IMR-90 (cell line): Measurements from ENCODE around the gene PEX11G. TPM values are rescaled to one million over a fixed set of nuclear protein-coding genes. Genes with fewer than 3 reads are reported as not detected.

Experiments used
- ATAC-seq: fragments of 200-7000 bp; cut with Tn5 transposase; 2 replicates; pipeline ENCODE4 v1.9.1; 2020; ENCODE audit warnings: low read depth, mild to moderate bottlenecking, moderate library complexity
- BruUV-seq: library from RNA; stranded (reverse); fragments of 400-500 nt; replicated peaks from 2 replicates; lab custom pipeline; 2021; lab: Mats Ljungman, UMichigan
- CTCF ChIA-PET: fragments of 300-600 bp; formaldehyde crosslinking; extraction: SDS; loops from one replicate; lab custom pipeline; 2021; ENCODE audit warnings: antibody characterized with exemption; lab: Yijun Ruan, JAX
- POLR2A ChIA-PET: fragments of 300-600 bp; sonication (Branson Sonifier 250); formaldehyde crosslinking; loops from one replicate; lab custom pipeline; 2022; ENCODE audit warnings: antibody characterized with exemption; ENCODE audit not compliant: unreplicated experiment; lab: Charles Lee
- DNase-seq: peaks from one replicate; pipeline ENCODE4 v3.0.0; 2013
- H2AFZ ChIP-seq: replicated peaks from 2 replicates; pipeline ENCODE3; 2013; ENCODE audit warnings: low read length, mild to moderate bottlenecking; ENCODE audit not compliant: poor library complexity
- H2AK5ac ChIP-seq: 2 replicates; pipeline ENCODE4 v1.6.1; 2013; ENCODE audit warnings: low read depth, low read length, inconsistent platforms
- H2AK9ac ChIP-seq: replicated peaks from 2 replicates; pipeline ENCODE3; 2013; ENCODE audit warnings: mild to moderate bottlenecking, low read depth, low read length, moderate library complexity; ENCODE audit not compliant: poor library complexity
- H2BK120ac ChIP-seq: 2 replicates; pipeline ENCODE4 v1.6.1; 2013; ENCODE audit warnings: low read depth, low read length, inconsistent platforms
- H2BK15ac ChIP-seq: 3 replicates; pipeline ENCODE4 v1.6.1; 2013; ENCODE audit warnings: low read depth, low read length, inconsistent platforms
- H2BK20ac ChIP-seq: 2 replicates; pipeline ENCODE4 v1.6.1; 2013; ENCODE audit warnings: low read depth, mild to moderate bottlenecking, inconsistent platforms, low read length, moderate library complexity
- H2BK5ac ChIP-seq: 2 replicates; pipeline ENCODE4 v1.6.1; 2013; ENCODE audit warnings: mild to moderate bottlenecking, low read depth, low read length, inconsistent platforms; ENCODE audit not compliant: poor library complexity, severe bottlenecking
- H3K14ac ChIP-seq: replicated peaks from 2 replicates; pipeline ENCODE4 v1.6.1; 2013; ENCODE audit warnings: low read depth, low read length, inconsistent platforms
- H3K18ac ChIP-seq: 2 replicates; pipeline ENCODE4 v1.6.1; 2013; ENCODE audit warnings: low read depth, low read length, control low read depth
- H3K23ac ChIP-seq: 2 replicates; pipeline ENCODE4 v1.6.1; 2013; ENCODE audit warnings: low read depth, low read length, inconsistent platforms
- H3K27ac ChIP-seq: 2 replicates; pipeline ENCODE4 v1.5.1; 2013; ENCODE audit warnings: mild to moderate bottlenecking, control low read depth, low read length; ENCODE audit not compliant: insufficient read depth
- H3K27me3 ChIP-seq: 2 replicates; pipeline ENCODE4 v1.6.1; 2013; ENCODE audit warnings: low read length; ENCODE audit not compliant: control insufficient read depth, insufficient read depth
- H3K36me3 ChIP-seq: 2 replicates; pipeline ENCODE4 v1.6.1; 2013; ENCODE audit warnings: low read length, mixed read lengths; ENCODE audit not compliant: control insufficient read depth, insufficient read depth
- H3K4ac ChIP-seq: 2 replicates; pipeline ENCODE4 v1.6.1; 2013; ENCODE audit warnings: low read depth, low read length, inconsistent platforms
- H3K4me1 ChIP-seq: 2 replicates; pipeline ENCODE4 v1.6.1; 2013; ENCODE audit warnings: low read length, mixed read lengths; ENCODE audit not compliant: control insufficient read depth, insufficient read depth
- H3K4me2 ChIP-seq: 2 replicates; pipeline ENCODE4 v1.6.1; 2013; ENCODE audit warnings: low read depth, mild to moderate bottlenecking, control low read depth, low read length, moderate library complexity
- H3K4me3 ChIP-seq: 2 replicates; pipeline ENCODE4 v1.5.1; 2013; ENCODE audit warnings: low read depth, mild to moderate bottlenecking, control low read depth, low read length, moderate library complexity; ENCODE audit not compliant: insufficient read depth
- H3K56ac ChIP-seq: 2 replicates; pipeline ENCODE4 v1.6.1; 2013; ENCODE audit warnings: low read length, inconsistent platforms; ENCODE audit not compliant: insufficient read depth; ENCODE audit errors: extremely low read depth
- H3K79me1 ChIP-seq, 2 experiments: 2 replicates each; pipeline ENCODE4 v1.6.1; 2013; ENCODE audit warnings: low read length in 2 of 2, inconsistent platforms in 1 of 2, low read depth in 1 of 2
- H3K9ac ChIP-seq: 2 replicates; pipeline ENCODE4 v1.6.1; 2013; ENCODE audit warnings: low read depth, low read length, control low read depth
- H3K9me1 ChIP-seq: 2 replicates; pipeline ENCODE4 v1.6.1; 2013; ENCODE audit warnings: low read length, inconsistent platforms; ENCODE audit not compliant: insufficient read depth
- H3K9me3 ChIP-seq: 2 replicates; pipeline ENCODE4 v1.6.1; 2013; ENCODE audit warnings: low read length; ENCODE audit not compliant: control insufficient read depth, insufficient read depth
- H4K20me1 ChIP-seq: 2 replicates; pipeline ENCODE4 v1.6.1; 2013; ENCODE audit warnings: low read length, inconsistent platforms; ENCODE audit not compliant: insufficient read depth
- H4K5ac ChIP-seq: 2 replicates; pipeline ENCODE4 v1.6.1; 2013; ENCODE audit warnings: mild to moderate bottlenecking, low read depth, low read length, control low read depth
- H4K8ac ChIP-seq, 2 experiments: 2 replicates each; pipeline ENCODE4 v1.6.1; 2013; ENCODE audit warnings: low read depth in 2 of 2, low read length in 2 of 2, control low read depth in 1 of 2, inconsistent platforms in 1 of 2
- H4K91ac ChIP-seq: 2 replicates; pipeline ENCODE4 v1.6.1; 2013; ENCODE audit warnings: low read depth, low read length, inconsistent platforms; ENCODE audit not compliant: insufficient read depth
- BHLHE40 ChIP-seq: fragments of 150-350 bp; IDR thresholded peaks from 2 replicates; pipeline ENCODE4 v1.6.1; 2016; ENCODE audit warnings: mild to moderate bottlenecking, low read depth, low read length
- CEBPB ChIP-seq: IDR thresholded peaks from 2 replicates; pipeline ENCODE4 v1.6.1; 2012; ENCODE audit warnings: low read depth, low read length, improper control_type of control experiment
- CHD1 ChIP-seq: IDR thresholded peaks from 2 replicates; pipeline ENCODE4 v1.6.1; 2012; ENCODE audit warnings: low read depth, low read length, improper control_type of control experiment
- CTCF ChIP-seq: conservative IDR thresholded peaks from 2 replicates; pipeline ENCODE4 v1.5.1; 2012; ENCODE audit warnings: mild to moderate bottlenecking, low read depth, low read length, improper control_type of control experiment
- FOS ChIP-seq: fragments of 150-350 bp; IDR thresholded peaks from 2 replicates; pipeline ENCODE4 v1.6.1; 2016; ENCODE audit warnings: low read depth, low read length
- MAFK ChIP-seq: IDR thresholded peaks from 2 replicates; pipeline ENCODE4 v1.6.1; 2012; ENCODE audit warnings: low read depth, low read length, improper control_type of control experiment
- MAZ ChIP-seq: IDR thresholded peaks from 2 replicates; pipeline ENCODE4 v1.6.1; 2012; ENCODE audit warnings: low read depth, mild to moderate bottlenecking, low read length, improper control_type of control experiment, moderate library complexity, borderline replicate concordance
- MXI1 ChIP-seq: IDR thresholded peaks from 2 replicates; pipeline ENCODE4 v1.6.1; 2012; ENCODE audit warnings: low read depth, mild to moderate bottlenecking, low read length, moderate library complexity, borderline replicate concordance
- NFE2L2 ChIP-seq: fragments of 150-350 bp; IDR thresholded peaks from 2 replicates; pipeline ENCODE4 v1.6.1; 2016; ENCODE audit warnings: low read depth, mild to moderate bottlenecking, low read length
- POLR2A ChIP-seq: IDR thresholded peaks from 2 replicates; pipeline ENCODE4 v1.6.1; 2012; ENCODE audit warnings: mild to moderate bottlenecking, low read depth, low read length
- RAD21 ChIP-seq: IDR thresholded peaks from 2 replicates; pipeline ENCODE4 v1.6.1; 2012; ENCODE audit warnings: low read length, improper control_type of control experiment
- RFX5 ChIP-seq: IDR thresholded peaks from 2 replicates; pipeline ENCODE4 v1.8.0; 2012; ENCODE audit warnings: low read depth, mild to moderate bottlenecking, low read length, moderate library complexity
- SMC3 ChIP-seq: fragments of 150-350 bp; IDR thresholded peaks from 2 replicates; pipeline ENCODE4 v1.6.1; 2016; ENCODE audit warnings: low read depth, mild to moderate bottlenecking, antibody characterized with exemption, low read length, moderate library complexity
- USF2 ChIP-seq: fragments of 150-350 bp; IDR thresholded peaks from 2 replicates; pipeline ENCODE4 v1.6.1; 2017; ENCODE audit warnings: mild to moderate bottlenecking, antibody characterized with exemption, low read length, low read depth
- WGBS, 2 experiments: methylation state at CpG; one replicate each; pipeline versions ENCODE4 v1.1.5 to v1.1.7; 2013; ENCODE audit warnings: missing lambda C conversion rate in 2 of 2; ENCODE audit not compliant: insufficient read length in 1 of 2; ENCODE audit errors: extremely low coverage in 2 of 2; 5-methylcytosine and 5-hydroxymethylcytosine counted together
- dilution Hi-C: fragments of 300-500 bp; cut with HindIII; formaldehyde crosslinking; loops from one replicate; pipeline ENCODE4 v1.14.3; 2018; ENCODE audit warnings: low sequenced_read_pairs; ENCODE audit not compliant: unreplicated experiment
- in situ Hi-C: fragments of 300-500 bp; cut with MboI; formaldehyde crosslinking; loops from 3 replicates; pipeline ENCODE4 v1.14.3; 2019; ENCODE audit warnings: low sequenced_read_pairs, inconsistent platforms, mixed read lengths
- intact Hi-C: fragments of 100-400 bp; cut with micrococcal nuclease; formaldehyde crosslinking; loops from 2 replicates; pipeline ENCODE4 v1.10.0; 2022
- polyA plus RNA-seq, 3 experiments: library from polyadenylated mRNA; depleted of rRNA; stranded (reverse); fragments of >200 nt; gene quantifications; 2 replicates each; pipeline ENCODE4 v1.2.3, GENCODE V29; 2012; ENCODE audit warnings: low replicate concordance in 1 of 3
- total RNA-seq: library from RNA; depleted of rRNA; stranded (reverse); fragments of >200 nt; gene quantifications from 2 replicates; pipeline ENCODE4 v1.2.3, GENCODE V29; 2012
- TF ChIP-seq, protein P1 (sequence below): fragments of 150-350 bp; IDR thresholded peaks from 2 replicates; pipeline ENCODE4 v1.6.1; 2016; ENCODE audit warnings: low read depth, mild to moderate bottlenecking, low read length, moderate library complexity, borderline replicate concordance

The PEX11G gene
- total and polyA plus RNA-seq, 2 of the 4 experiments (the other 2 are of a cell fraction): 0.72 to 1.7 TPM

GRCh38 chr19:7526059-7526929 lies 37.5 kb upstream of the PEX11G start:
- dilution Hi-C loops (no loop called here), intact Hi-C loops (no loop called here), in situ Hi-C loops (no loop called here)
- CTCF ChIA-PET: interaction anchor here (0.6 kb wide), 1 partner anchor 173 kb away, joined by 3 read pairs; no protein-coding TSS in a partner anchor
- Histone ChIP-seq H2AK9ac (no peak overlapping the region), H3K9ac (no peak overlapping the region), H4K20me1 (no peaks in the 10 kb centered on the region), H3K14ac (no peak overlapping the region), H3K9me1 (no peaks in the 10 kb centered on the region), H2BK20ac (no peak overlapping the region), H2BK15ac (no peak overlapping the region), H4K5ac (no peak overlapping the region), H3K56ac (no peak overlapping the region; the same call in 1 of the 2 replicates), H3K4me3 (no peak overlapping the region), H3K4me1 (peaks cover 2% of the 10 kb centered on the region; the same call in 1 of the 2 replicates), H2AFZ (no peak overlapping the region), H3K4ac (no peak overlapping the region), H3K9me3 (no peaks in the 10 kb centered on the region), H3K27ac (no peak overlapping the region), H4K8ac (no peak overlapping the region), H3K27me3 (no peaks in the 10 kb centered on the region), H2AK5ac (no peak overlapping the region), H2BK5ac (no peak overlapping the region), H4K91ac (no peak overlapping the region), H3K4me2 (no peak overlapping the region), H3K79me1 (peaks cover 7 to 22% of the 10 kb centered on the region in 2 experiments), H3K36me3 (peaks cover 15% of the 10 kb centered on the region), H3K23ac (no peak overlapping the region), H3K18ac (no peak overlapping the region), H2BK120ac (no peak overlapping the region)
- 84% methylated on average over 8 of the region's 31 CpGs; no CpG with 5 or more reads in 1 of the 2 experiments for WGBS, 2 experiments
- BruUV-seq: no TSS peak
- DNase-seq (no peak), ATAC-seq (no peak)
- POLR2A ChIA-PET: no interaction called here
- TF ChIP-seq USF2: no peak
- TF ChIP-seq FOS: no peak
- TF ChIP-seq MAZ: no peak
- no peak for TF ChIP-seq CEBPB
- no peak for TF ChIP-seq POLR2A
- no peak for TF ChIP-seq CHD1
- no peak for TF ChIP-seq NFE2L2
- no peak for TF ChIP-seq SMC3
- TF ChIP-seq BHLHE40: no peak
- TF ChIP-seq, protein P1, sequence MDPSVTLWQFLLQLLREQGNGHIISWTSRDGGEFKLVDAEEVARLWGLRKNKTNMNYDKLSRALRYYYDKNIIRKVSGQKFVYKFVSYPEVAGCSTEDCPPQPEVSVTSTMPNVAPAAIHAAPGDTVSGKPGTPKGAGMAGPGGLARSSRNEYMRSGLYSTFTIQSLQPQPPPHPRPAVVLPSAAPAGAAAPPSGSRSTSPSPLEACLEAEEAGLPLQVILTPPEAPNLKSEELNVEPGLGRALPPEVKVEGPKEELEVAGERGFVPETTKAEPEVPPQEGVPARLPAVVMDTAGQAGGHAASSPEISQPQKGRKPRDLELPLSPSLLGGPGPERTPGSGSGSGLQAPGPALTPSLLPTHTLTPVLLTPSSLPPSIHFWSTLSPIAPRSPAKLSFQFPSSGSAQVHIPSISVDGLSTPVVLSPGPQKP: no peak
- no peak for TF ChIP-seq MAFK
- no peak for TF ChIP-seq CTCF
- no peak for TF ChIP-seq MXI1
- TF ChIP-seq RFX5: no peak
- TF ChIP-seq RAD21: no peak
